GM21381 (cell line): ENCODE data around the gene INTS11.

Experiments
- ATAC-seq: cut with Tn5 transposase; IDR thresholded peaks from one replicate; pipeline ENCODE4 v1.9.1; 2021; ENCODE audit warnings: mild to moderate bottlenecking, moderate library complexity; ENCODE audit not compliant: unreplicated experiment

INTS11 gene

DNA sequence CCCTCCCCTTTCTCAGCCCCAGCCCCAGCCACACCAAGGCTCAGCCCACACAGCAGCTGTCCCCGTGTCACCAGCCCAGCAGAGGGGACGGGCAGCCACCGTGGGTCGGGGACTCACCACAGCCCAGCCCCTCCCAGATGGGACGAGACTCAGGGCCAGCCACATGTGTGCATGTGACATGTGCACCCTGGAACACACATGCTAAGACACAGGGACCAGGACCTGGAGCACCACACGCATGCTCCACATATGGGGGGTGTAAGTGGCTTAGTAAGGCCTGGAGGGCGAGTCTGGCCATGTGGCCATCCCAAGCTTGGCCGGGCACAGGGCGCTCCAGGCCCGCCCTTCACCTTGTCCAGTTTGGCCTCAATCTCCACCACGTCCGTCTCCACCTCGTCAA is 20.7 kb downstream of the INTS11 start:
- ATAC-seq = no peak

DNA sequence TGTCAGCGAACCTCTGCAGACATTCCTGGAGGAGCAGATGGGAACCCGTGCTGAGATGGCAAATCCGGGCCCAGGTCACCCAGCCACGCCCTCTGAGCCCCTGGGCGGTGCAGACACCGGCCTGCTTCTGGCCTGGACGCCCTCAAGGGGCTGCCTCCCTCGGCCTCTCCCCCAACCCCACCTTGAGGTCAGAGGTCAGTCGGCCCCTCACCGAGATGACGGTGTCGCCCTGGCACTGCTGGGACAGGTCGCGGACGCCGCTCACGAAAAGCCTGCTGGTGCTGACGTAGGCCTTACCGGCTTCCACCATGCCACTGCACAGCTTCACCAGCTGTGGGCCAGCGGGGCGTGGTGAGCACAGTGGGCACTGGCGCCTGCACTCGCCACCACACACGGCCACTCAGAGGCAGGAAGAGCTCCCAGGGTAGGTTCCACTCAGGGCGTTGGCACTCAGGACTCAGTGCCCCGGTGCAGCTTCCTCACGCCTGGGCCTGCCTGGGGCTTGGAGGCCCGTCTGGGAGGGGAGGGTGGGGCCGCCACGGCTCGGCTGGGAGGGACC is 21.4 kb downstream of the INTS11 start:
- ATAC-seq = no peak

DNA sequence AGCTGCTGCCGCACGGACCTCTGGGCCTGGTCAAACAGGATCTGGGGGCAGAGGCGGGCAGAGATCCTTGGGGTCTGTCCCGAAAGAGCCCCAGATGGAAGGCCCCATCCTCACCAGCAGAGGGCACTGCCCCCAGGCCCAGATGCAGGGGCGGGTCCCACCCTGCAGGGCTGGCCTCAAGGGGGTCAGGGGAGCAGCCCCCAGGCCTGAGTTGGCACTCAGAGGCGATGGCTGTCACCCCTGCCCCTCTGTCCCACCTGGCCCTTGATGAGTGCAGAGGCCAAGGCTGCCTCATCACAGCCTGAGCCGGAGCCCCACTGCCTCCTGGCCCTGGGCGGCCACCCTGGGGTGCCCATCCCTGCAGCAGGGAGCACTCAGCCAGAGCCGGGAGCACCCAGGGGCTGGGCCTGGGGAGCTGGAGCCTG is 22.4 kb downstream of the INTS11 start:
- ATAC-seq = no peak

DNA sequence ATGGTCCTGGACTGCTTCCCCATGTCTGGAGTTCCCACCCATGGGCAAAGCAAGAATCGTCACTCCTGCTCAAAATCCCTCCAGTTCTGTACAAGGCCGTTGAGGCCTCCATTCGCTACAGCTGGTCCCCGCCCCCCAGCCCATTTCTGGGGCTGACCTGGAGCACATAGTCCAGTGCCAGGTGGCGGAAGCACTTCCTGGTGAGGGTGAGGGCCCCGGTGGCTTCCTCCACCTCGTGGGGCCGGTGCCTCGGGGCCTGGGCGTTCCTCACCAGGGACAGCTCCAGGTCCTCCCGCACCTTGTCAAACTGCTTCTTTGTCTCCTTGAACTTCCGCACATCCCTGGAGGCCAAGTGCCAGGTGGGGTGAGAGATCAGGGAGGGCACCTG is 24.1 kb downstream of the INTS11 start:
- no peak for ATAC-seq

DNA sequence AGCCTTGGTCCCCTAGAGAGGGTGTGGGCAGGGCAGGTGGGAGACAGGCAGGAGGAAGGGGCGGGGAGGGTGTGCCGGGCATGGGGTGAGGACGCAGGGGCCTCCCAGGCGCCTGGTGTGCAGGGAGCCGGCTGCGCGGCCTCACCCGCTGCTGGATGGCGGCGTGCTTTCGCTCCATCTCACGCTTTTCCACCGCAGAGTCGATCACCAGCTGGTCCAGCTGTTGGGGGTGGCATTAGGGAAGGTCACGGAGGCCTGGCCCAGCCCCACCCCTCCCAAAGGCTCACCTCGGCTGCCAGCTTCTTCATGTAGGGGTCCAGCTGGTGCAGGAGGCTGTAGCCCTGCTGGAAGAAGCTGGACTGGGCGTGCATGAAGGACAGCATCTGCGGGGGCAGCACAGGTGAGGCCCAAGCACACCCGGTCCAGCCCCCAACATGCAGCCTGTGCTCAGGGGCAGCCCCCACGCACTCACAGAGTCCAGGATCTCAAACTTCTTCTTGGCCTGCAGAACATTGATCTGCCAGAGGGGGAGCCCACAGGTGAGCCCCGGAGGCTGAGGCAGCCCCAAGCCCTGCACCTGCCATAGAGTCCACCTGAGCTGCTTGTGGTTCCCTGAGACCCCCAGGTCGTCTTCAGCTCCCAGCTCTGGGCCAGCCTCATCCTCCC is 24.6 kb downstream of the INTS11 start:
- no peak for ATAC-seq

DNA sequence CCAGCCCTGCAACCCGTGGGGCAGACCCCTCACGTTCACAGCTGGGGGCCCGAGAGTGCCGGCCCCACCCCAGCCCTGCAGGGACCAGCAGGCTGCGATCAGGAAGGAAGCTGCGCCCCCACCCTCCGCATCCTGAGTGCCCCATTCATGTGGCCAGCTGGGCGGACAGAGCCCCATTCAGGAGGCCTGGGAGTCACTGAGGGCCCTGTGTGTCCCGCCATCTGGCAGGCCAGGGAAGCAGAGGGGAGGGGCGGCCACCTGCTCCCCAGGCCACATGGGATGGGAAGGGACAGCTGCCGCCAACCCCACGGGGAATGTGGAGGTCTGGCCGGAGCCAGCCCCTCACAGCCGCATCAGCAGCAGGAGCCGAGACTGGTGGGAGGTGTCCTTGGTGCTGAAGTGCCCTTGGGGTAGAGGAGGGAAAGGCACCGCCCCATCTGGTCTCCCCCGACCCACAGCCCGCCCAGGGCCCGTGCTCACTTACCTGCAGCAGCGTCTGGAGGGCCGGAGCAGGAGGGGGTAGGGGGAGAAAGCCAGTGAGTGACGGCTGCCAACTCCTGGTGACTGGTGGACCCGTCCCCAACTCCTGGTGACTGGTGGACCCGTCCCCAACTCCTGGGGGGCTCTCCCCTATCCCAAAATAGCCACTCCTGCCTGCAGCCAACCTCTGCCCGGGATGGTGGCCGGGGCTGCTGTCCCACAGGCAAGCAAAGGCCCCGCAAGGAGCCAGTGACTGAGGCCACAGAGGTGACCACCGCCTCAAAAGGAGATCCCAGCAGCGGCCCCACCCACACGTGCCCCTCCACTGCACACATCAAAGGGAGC is 25.4 kb downstream of the INTS11 start:
- ATAC-seq = no peak

DNA sequence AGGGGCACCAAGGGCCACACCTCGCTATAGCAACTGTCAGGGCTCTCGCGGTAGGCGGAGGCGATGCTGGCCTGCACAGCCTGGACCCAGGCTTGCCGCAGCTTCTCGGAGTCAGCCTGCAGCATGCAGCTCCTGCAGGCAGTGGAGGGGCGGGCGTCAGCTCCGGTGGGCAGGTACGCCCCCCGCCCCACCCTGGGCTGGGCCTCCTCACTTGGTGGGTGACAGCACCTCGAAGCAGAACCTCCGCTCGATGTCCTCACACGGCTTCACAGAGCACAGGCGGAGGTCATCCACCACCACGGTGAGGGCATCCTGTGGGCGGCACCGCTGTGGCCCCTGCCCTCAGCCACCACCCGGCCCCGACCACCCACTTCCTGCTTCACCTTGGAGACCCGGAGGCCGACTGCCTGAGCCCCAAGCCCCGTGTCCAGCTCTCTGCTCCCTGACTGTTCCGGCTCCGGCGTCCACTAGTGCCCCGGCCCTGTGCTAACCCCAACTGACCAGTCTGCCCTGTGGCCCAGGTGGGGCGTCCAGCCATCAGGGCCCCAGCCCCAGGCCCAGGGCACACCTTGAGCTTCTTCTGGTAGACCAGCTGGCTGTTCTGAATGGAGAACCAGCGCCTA is 26.5 kb downstream of the INTS11 start:
- ATAC-seq = no peak

DNA sequence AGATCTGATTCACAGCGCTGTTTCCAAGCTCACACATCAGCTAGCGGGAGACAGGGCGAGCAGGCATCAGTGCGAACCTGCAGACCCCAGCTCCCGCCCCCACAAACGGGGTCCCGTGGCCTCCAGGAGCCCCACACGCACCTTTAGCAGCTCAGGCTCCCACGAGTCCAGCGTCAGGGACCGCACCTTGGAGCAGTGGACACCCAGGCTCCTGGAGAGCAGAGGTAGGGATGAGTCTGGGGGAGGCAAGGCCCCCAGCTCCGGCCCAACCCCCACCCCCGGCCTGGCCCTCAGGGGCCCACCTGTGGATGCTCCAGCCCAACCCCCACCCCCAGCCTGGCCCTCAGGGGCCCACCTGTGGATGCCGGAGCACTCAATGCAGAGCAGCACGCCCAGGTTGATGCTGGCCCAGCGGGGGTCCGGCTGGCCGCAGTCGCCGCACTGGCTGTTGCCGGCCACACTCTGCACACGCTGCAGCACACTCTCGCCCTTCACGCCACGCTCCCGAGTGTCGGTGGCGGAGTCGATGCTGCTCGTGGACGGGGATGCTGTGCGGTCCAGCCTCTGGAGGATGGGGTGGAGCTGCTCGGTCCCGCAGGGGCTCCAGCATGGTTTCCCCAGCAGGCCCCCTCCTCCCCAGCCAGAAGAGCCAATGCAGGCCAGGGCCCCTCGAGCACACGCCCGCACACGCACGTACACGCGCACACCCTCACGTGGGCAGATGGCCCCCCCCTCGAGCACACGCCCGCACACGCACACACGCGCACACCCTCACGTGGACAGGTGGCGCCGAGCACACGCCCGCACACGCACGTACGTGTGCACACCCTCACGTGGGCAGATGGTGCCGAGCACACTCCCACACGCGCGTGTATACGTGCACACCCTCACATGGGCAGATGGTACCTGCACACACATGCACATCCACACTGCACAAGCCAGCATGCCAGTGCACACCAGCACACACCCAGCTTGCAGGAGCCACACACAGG is 28.1 kb downstream of the INTS11 start:
- no peak for ATAC-seq

DNA sequence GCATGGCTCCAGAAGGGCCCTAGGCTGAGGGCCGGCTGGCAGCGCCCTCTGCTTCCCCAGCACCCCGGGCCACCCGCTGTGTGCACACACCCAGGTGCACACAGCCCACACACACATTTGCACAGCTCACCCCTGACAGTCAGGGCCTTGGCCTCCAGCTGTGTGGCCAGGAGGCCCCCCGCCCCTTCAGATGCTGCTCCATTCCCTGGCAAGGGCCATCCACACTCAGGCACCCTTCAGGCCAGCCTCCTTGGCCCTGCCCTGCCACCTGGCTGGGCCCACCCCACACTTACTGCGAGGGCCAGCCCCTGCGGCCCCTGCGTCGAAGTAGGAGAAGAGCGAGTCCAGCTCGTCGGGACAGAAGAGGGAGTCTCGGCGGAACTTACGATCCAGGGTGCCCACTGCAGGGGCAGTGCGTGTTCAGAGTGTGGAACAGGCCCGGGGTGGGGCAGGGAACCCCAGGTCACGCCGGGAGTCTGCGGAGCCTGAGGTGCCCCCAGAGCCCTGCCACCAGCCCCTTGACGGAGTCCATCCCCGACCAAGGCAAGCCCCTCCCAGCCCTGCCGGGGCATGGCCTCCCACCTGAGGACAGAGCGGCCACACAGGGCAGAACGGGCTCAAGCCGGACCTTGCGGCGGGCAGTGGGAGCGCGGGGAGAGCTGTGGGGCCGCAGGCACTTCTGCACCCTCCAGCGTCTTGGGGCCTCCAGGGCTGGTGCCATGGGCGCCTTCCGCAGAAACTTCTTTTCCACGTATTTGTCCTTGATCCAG is 29.1 kb downstream of the INTS11 start:
- ATAC-seq = no peak

DNA sequence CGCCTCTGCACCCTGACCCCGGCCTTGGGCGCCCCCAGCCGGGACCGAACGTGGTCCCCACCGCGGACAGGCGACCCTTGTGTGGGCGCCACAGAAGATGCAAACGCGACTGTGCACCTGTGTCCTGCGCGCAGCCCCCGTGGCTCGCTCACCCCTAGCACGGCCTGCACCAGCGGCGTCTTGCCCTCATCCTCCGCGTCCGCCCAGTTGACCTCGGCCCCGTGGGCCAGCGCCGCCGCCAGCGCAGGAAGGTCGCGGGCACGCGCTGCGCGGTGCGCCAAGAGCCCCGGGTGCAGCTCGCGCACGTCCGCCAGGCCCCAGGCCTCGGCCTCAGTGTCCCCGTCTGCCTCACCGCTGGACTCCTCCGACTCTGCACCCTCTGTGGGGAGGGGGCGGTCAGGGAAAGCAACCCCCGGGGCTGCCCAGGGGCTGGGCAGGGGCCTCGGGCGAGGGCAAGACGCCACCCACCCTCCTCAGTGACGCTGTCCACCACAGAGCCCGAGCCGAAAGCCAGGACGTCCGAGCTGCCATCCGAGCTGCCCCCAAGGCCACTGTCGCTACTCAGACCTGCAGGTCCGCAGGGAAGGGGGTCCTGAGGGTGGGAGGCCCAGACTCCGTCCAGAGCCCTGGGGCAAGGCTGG is 30.1 kb downstream of the INTS11 start:
- ATAC-seq = no peak

DNA sequence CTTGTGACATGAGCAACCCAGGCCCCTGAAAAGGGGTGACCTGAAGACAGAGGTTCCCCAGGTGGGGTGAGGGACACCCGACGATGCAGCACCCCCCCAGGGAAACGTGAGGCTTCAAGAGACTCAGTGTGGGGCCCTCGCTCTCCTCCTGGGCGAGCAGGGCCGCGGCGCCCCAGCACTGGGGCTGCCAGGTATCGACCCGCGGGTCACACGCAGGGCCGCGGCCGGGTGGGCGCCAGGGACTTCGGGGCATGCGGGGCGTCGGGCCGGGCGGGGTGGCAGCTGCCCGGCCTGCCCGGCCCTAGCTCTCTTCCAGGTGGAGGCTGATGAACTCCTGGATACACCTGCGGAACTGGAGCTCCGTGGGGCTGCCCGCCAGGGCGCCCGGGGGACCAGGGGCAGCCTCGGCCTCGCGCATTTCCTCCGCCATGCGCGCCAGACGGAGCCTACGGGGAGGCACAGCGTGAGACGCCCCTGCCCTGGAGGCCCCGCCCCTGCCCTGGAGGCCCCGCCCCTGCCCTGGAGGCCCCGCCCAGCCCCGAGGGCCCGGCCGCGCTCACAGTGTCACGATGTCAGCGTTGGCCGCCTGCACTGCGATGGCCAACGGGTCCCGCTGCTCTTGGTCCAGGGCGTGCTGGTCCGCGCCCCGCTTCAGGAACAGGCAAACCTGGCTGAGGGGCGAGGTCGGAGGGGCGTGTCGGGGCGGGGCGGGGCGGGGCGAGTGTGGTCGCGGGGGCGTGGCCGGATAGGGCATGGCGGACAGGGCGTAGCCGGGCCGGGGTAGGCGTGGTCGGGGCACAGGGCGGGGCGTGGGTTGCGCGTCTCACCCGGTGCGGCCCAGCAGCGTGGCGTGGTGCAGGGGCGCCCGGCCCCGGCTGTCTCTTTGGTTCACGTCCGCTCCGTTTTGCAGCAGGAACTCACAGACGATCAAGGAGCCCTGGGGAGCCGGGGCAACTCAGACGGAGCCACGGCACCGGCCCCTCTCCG is 30.9 kb downstream of the INTS11 start:
- ATAC-seq = no peak

DNA sequence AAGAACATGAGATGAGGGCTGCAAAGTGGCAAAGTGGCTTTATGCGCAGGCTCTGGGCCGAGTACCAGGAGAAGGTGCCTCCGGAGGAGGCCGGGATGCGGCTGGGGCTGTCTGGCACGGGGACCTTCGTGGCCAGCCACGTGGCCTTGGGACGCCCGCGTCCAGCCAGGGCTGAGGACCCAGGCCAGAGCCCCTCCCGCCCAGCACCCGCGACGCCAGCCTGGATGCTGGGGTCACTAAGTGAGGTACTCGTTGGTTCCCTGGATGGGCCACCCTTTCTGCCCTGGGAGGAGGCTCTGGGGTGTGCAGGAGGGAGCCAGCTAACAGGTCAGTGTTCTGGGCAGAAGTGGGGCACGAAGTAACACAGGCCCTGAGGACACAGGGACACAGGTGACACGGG is 31.6 kb downstream of the INTS11 start:
- no peak for ATAC-seq

DNA sequence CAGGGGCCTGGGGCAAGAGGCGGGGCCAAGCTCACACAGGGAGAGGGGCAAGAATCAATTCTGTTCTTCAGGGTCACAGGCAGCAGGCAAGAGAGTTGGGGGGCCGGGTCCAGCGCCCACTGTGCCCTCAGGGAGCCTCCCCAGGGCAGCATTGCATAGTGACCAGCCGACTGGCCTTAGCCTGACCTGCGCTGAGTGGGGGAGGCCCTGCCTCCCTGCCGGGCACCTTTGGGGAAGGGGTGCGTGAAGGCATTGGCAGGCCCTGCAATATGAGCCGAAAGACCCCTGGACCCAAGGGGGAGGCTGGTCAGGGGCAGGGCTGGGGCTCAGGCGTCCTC is 32.0 kb downstream of the INTS11 start:
- ATAC-seq = no peak

DNA sequence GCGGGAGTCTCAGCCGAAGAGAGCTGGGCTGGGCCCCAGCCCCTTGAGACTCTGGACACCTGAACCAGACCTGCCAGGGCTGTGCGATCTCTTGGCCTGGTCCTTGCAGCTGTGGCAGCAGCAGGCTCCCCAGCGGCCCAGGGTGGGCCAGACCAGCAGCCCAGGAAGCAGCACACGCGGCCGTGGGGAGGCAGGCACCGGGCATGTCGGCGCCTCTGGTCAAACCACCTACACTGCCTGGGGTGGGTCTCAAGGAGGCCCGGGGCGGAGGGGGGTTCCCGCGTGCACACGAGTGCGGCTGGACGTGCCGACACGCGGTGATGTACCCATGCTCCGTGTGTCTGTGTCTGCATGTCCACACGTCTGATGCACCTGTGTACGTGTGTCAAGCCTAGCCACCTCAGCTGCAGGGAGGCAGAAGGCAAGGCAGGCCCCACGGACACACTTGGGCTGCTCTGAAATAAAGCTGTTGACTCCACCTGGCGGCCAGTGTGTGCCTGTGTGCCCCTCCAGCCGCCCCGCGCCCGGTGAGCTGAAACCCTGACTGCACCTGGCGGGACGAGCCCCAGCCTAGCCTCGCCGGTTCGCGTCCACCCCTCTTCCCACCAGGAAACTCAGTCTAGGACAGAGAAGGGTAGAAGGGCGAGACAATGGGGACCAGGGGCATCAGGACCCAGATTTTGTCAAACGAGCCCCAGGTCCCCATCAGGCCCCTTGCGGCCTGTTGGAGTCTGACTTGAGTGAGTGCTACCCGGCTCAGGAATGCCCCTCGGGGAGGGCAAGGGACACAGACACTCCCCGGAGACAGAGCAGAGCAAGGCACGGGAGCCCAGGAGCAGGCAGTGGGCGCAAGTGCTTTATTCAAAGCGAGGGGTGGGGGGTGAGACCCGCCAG is 32.7 kb downstream of the INTS11 start:
- no peak for ATAC-seq

DNA sequence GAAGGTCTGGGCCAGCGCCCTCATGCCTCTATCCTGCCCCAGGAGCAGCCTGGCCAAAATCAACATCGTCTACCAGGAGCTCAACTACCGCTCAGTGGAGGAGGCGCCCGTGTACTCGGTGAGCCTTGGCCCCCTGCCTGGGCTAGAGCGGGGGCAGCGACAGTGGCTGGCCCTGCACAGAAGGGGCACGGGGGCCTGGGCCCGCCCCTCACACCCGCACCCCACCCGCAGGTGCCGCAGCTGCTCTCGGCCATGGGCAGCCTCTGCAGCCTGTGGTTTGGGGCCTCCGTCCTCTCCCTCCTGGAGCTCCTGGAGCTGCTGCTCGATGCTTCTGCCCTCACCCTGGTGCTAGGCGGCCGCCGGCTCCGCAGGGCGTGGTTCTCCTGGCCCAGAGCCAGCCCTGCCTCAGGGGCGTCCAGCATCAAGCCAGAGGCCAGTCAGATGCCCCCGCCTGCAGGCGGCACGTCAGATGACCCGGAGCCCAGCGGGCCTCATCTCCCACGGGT is 33.4 kb downstream of the INTS11 start:
- ATAC-seq = no peak

DNA sequence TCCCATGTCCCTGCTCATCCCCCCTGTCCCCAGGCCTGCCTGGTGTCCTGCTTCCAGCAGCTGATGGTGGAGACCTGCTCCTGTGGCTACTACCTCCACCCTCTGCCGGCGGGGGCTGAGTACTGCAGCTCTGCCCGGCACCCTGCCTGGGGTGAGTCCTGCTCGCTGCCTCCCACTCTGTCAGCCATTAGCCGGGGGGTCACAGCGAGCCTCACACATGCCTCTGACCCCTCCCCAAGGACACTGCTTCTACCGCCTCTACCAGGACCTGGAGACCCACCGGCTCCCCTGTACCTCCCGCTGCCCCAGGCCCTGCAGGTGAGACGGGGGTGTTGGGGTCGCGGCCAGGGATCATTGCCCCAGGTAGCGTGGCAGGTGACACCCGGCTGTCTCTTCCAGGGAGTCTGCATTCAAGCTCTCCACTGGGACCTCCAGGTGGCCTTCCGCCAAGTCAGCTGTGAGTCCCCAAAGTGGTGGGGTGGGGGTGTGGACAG is 34.2 kb downstream of the INTS11 start:
- ATAC-seq = no peak
